Stimulated activated CD4-positive, alpha-beta T cell treated with anti-CD3 and anti-CD28 coated beads, TNF-alpha, amount 100 ng/mL, for 4 hours (primary cell): ENCODE results near the gene REL.
"Not testable (repeated sequence)": the region's sequence is repeated elsewhere in the genome, so short reads cannot be mapped to it uniquely, and the experiment has no call there.

Experiments used
- DNase-seq, 3 experiments: peaks; one replicate each; pipeline ENCODE4 v3.0.0-alpha.2; 2020; ENCODE audit warnings: low read depth in 3 of 3

The REL gene

GRCh38 chr2:60881047-60881932 is at the start of gene REL:
TSS of gene REL (plus strand) at chr2:60881574. CDS start at chr2:60881841, 267 bp downstream.
- DNase-seq: peak; percentile 84 to 90 (median 86)

DNA sequence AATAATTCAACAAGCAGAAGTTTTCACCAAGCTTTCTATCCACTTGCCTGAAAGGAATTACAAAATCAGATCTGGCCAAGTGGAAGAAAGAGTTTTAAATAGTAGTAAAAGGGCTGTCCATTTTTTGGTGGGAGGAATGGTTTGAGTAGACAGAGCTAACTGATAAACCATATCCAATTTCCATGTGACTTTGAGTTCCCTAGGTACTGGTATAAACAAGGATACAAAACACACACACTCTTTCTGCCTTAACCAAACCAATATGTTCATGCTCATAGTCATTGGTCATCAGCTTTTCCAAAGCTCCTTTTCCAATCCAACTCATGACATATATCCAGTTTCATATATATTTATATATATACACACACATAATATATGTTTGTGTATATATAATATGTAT is 49.5 kb upstream of the REL start:
- no peak for DNase-seq

GRCh38 chr2:60832621-60833020 is 48.8 kb upstream of the REL start:
- DNase-seq: no peak

GRCh38 chr2:60834270-60834717 is 47.1 kb upstream of the REL start:
- no peak for DNase-seq

DNA sequence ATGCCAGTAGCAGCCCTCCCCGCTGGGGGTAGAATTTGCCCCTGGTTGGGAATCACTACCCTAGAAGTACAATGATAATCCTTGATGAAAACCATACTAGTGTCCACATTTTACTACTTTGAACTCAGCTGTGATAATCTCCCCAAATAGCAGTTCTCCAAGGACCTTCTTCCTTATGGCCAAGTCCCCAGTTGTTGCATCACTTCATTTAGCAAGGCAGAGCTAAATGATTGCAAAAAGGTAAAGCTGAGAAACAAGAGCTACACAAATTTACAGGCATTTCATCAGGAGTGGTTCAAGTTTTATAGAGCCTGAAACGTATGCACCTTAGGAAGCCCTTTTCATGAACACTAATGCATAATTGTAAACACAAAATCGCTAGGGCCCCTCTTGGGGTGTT is 44.9 kb upstream of the REL start:
- DNase-seq: no peak

GRCh38 chr2:60837123-60837522 is 44.3 kb upstream of the REL start:
- DNase-seq: no peak

GRCh38 chr2:60838481-60838880 is 42.9 kb upstream of the REL start:
- DNase-seq: no peak

DNA sequence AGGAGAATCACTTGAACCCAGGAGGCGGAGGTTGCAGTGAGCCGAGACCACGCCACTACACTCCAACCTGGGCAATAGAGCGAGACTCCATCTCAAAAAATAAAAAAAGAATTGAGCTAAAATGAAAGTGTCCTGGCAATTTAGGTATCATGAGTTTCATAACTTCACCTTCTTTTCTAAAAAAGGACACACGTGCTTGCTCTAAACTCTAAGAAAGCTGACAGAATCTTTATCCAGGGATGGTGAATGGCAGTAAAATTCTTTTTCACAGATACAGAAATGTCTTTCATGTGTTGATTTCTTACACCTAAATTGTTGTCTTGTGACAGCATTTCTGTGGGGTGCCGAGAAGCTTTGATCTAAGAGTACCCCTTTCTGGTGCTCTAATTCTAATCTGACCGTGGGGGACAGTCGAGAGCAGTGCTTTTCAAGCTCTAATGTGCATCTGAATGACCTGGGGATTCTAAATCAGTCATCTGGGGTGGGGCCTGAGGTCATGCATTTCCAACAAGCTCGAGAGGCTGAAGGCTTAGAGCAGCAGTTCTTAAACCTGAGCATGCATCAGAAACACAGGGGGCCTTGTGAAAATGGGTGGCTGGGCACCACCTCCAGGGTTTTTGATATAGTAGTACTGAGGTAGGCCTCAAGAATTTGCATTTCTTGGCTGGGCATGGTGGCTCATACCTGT is 42.1 kb upstream of the REL start:
- no peak for DNase-seq

DNA sequence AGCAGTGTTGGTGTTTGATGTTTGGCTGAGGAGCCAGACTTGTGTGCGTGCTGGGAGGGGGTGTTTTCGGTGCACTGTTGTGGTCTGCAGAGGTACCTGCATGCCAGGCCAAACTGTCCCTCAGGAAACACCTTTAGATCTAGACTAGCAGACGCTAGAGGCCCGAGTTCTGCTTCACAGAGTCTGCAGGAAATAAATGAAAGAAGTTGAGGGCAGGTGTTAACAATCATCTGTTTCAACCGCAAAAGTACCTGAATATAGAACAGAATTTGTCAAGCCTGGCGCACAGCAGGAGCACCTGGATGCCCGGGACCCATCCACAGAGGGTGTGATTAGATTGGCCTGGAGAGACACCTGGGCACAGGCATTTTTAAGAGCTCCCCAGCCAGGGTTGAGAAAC is 40.5 kb upstream of the REL start:
- DNase-seq: no peak

- DNase-seq: no peak
Measured at GRCh38 chr2:60843006-60843405, 38.4 kb upstream of the REL start.

DNA sequence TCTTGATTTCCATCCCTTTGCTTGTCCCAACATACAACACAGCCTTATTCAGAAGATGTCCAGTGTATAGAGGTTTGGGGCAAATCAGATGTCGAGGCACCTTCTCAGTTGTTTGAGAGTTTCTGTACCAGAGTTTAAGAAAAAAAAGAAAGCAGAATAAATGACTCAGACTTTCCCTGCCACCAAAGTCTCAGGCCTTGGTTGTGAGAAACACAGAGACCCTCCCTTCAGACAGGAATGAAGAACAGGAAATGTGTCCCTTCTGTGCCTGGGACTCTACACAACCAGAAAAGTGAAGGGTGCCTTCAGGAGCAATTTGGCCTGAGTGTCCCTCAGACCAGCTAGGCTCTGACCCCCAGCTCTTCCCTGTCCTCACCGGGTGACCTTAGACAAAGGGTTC is 37.3 kb upstream of the REL start:
- DNase-seq: no peak

DNA sequence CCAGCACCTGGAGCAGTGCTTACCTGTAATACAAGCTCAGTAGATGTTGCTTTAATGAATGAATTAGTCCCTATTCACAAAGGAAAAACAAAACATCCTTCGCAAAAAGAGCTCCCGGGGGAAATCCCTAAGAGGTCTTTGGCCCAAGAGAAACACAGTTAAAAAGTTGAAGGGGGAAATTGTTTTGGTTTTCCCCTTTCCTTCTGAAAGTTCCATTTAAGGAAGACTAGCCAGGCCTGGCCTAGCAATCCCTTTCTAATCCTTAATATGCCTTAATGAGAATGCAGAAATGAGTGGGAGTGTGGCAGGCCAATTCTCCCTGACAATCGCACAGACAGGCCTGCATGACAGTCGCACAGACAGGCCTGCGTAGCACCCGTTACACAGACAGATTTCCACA is 33.5 kb upstream of the REL start:
- DNase-seq: no peak

GRCh38 chr2:60849187-60849586 is 32.2 kb upstream of the REL start:
- no peak for DNase-seq

- no peak for DNase-seq
Measured at GRCh38 chr2:60852282-60852860, 29.0 kb upstream of the REL start.

- no peak for DNase-seq
Measured at GRCh38 chr2:60853531-60853930, 27.8 kb upstream of the REL start.

DNA sequence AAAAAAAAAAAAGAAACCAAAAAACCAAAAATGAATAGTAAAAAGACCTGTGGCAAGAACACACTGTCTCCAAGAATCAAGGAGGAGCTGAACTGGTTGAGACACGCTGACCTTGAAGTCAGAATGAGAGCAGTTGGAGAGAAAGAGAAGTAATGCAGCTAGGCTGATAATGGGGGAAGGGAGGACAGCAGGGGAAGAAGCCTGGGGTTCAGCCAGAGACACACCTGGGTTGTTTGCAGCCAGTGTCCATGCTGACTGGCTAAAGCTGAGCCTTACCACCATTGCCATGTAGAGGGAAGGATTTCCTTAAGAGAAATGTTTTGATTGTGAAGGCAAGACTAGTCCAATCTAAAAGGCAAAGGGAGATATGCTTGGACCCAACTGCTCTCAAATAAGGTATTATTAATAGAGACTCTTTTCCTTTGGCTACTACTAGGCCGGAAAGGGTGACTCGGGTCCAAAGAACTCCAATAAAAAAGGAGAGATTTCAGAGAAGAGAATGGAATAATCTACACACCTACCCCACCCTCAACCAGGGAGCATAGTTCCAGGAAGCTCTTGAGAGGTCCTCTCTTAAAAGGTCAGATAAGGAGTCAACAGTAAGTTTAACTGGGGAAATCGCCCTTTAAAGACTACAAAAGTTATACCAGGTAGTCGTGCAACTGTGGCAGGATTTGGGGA is 25.2 kb upstream of the REL start:
- no peak for DNase-seq

DNA sequence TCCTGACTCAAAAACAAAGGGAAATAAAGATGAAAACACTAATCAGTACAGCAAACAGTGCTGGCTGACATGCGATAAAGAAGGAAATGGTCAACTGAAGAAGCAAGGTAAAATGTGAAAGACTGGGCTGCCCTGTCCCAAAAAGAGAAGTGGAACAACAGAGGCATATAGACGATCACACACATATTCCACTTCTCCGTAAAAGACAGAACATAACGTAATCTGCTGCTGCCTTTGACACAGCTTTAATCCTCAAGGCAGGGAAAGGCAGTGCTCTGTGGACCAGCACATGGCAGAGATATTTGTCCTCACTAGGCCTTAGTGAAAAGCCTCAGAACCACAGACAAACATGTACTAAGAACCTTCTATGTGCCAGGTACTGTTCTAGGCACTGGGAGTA is 24.3 kb upstream of the REL start:
- no peak for DNase-seq

- no peak for DNase-seq
Measured at GRCh38 chr2:60858897-60859311, 22.5 kb upstream of the REL start.

GRCh38 chr2:60861736-60862135 is 19.6 kb upstream of the REL start:
- no peak for DNase-seq

GRCh38 chr2:60862642-60863041 is 18.7 kb upstream of the REL start:
- DNase-seq: no peak

DNA sequence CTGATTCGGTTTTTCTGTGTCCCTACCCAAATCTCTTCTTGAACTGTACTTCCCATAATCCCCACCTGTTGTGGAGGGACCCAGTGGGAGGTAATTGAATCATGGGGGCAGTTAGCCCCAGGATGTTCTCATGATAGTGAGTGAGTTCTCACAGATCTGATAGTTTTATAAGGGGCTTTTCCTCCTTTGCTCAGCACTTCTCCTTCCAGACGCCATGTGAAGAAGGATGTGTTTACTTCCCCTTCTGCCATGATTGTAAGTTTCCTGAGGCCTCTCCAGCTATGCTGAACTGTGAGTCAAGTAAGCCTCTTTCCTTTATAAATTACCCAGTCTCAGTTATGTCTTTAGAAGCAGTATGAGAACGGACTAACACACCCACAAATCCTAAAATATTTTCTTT is 16.0 kb upstream of the REL start:
- not testable (repeated sequence) for DNase-seq

DNA sequence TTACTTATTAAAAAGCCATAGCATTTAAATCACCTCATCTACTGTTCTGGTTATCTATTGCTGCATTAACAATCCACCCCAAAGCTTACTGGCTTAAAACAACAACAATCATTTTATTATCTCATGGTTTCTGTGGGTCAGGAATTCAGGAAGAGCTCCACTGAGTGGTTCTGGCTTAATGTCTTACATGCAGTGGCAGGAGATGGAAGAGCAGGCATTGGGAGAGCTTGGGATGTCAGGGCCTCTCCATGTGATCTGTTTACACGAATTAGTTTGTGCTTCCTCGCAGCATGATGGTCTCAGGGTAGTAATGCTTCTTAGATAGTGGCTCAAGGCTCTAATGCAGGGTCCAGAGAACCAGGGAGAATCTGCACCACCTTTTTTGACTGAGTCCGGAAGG is 14.4 kb upstream of the REL start:
- DNase-seq: no peak
